ENCODE measurements around the gene PTGER1.

PTGER1 gene

DNA sequence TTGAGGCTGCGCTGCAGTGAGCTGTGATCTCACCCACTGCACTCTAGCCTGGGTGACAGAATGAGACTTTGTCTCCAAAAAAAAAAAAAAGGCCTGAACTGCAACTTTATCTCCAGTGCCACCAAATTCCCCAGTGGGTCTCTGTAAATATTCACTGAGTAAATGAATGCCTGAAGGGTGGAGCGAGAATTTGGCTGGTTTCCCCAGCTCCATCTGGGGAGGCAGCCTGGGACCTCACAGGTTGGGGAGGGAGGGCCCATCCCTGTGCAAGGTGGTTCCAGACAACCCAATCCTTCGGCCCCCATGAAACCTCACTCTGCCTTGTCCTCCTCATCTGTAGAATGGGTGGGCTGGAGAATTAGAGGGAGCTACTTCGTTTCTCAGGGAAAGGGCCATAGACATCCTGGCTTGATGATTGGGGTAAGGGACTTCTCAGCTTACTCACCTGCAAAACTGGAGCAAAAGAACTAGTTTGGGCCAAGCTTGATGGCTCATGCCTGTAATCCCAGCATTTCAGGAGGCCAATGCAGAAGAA lies 46.2 kb downstream of the PTGER1 start:
- Histone ChIP-seq H3K27ac (ENCODE audit: low read length) (no peak overlapping the region), H3K79me2 (ENCODE audit: low read length) (peaks cover 13% of the 10 kb centered on the region), H3K27me3 (ENCODE audit: low read depth, low read length) (peaks cover 4% of the 10 kb centered on the region; the same call in 1 of the 2 replicates), H3K4me2 (ENCODE audit: low read length) (no peak overlapping the region), H4K20me1 (ENCODE audit: insufficient read depth, low read length) (no peaks in the 10 kb centered on the region), H2AFZ (ENCODE audit: low read depth, low read length) (no peak overlapping the region), H3K9ac (ENCODE audit: low read length) (no peak overlapping the region), H3K4me3 (ENCODE audit: low read length) (no peak overlapping the region), H3K36me3 (replicated peaks; ENCODE audit: low read depth, low read length) (no peaks in the 10 kb centered on the region), H3K9me3 (ENCODE audit: insufficient read depth, low read length) (no peaks in the 10 kb centered on the region), H3K4me1 (ENCODE audit: low read length) (peaks cover 8% of the 10 kb centered on the region)
- TF ChIP-seq, protein P1, sequence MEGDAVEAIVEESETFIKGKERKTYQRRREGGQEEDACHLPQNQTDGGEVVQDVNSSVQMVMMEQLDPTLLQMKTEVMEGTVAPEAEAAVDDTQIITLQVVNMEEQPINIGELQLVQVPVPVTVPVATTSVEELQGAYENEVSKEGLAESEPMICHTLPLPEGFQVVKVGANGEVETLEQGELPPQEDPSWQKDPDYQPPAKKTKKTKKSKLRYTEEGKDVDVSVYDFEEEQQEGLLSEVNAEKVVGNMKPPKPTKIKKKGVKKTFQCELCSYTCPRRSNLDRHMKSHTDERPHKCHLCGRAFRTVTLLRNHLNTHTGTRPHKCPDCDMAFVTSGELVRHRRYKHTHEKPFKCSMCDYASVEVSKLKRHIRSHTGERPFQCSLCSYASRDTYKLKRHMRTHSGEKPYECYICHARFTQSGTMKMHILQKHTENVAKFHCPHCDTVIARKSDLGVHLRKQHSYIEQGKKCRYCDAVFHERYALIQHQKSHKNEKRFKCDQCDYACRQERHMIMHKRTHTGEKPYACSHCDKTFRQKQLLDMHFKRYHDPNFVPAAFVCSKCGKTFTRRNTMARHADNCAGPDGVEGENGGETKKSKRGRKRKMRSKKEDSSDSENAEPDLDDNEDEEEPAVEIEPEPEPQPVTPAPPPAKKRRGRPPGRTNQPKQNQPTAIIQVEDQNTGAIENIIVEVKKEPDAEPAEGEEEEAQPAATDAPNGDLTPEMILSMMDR (IDR thresholded peaks at IDR 0.05; ENCODE audit: low read depth, low read length), result no peak
- no peak for TF ChIP-seq EZH2phosphoT487 (IDR thresholded peaks at IDR 0.05; ENCODE audit: low read depth)

DNA sequence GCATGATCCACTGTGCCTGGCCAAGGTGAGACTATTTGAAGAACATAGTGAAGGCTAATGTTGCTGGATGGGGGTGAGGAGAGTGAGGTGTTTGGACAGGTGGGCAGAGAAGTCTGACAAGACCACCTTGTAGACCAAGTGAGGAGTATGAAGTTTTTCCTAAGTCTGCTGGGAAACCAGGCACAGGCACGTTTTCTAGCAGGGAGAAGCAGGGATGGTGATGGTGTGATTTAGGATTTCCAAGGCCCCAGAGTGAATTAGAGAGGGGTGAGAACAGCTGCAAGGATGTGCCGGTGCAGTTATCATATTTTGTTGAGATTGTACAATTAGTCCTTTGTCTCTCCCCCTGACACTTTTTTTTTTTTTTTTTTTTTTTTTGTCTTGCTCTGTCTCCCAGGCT lies 47.7 kb downstream of the PTGER1 start:
- Histone ChIP-seq H3K9me3 (ENCODE audit: insufficient read depth, low read length) (no peaks in the 10 kb centered on the region), H2AFZ (ENCODE audit: low read depth, low read length) (no peak overlapping the region), H3K27me3 (ENCODE audit: low read depth, low read length) (peaks cover 4% of the 10 kb centered on the region; the same call in 1 of the 2 replicates), H3K4me1 (ENCODE audit: low read length) (peaks cover 13% of the 10 kb centered on the region), H3K27ac (ENCODE audit: low read length) (no peak overlapping the region), H3K79me2 (ENCODE audit: low read length) (no peaks in the 10 kb centered on the region), H3K36me3 (replicated peaks; ENCODE audit: low read depth, low read length) (no peaks in the 10 kb centered on the region), H4K20me1 (ENCODE audit: insufficient read depth, low read length) (no peaks in the 10 kb centered on the region), H3K4me2 (ENCODE audit: low read length) (no peak overlapping the region), H3K4me3 (ENCODE audit: low read length) (no peak overlapping the region), H3K9ac (ENCODE audit: low read length) (no peak overlapping the region)
- TF ChIP-seq EZH2phosphoT487 (IDR thresholded peaks at IDR 0.05; ENCODE audit: low read depth), result no peak
- TF ChIP-seq, protein P1 (IDR thresholded peaks at IDR 0.05; ENCODE audit: low read depth, low read length), result no peak

DNA sequence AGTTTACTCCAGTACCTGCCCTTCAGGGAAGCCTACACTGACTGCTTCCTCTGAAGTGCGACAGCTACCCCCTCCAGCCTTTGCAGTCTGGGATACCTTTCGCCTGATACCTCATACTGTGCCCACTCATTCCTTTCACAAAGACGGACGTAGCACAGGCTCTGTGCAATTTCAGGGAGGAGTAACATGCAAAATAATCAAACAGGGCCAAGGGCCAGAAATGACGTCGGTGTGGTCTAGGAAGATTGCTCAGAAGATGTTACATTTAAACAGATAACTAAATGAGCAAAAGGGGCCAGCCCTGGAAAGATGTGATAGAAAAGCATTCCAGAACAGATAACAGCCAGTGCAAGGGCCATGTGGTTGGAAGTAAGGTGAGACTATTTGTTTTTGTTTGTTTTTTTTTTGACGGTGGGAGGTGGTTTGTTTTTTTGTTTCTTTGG lies 49.4 kb downstream of the PTGER1 start:
- Histone ChIP-seq H3K79me2 (ENCODE audit: low read length) (no peaks in the 10 kb centered on the region), H4K20me1 (ENCODE audit: insufficient read depth, low read length) (no peaks in the 10 kb centered on the region), H3K9me3 (ENCODE audit: insufficient read depth, low read length) (no peaks in the 10 kb centered on the region), H3K36me3 (replicated peaks; ENCODE audit: low read depth, low read length) (no peaks in the 10 kb centered on the region), H3K27me3 (ENCODE audit: low read depth, low read length) (peaks cover 4% of the 10 kb centered on the region; the same call in 1 of the 2 replicates), H3K9ac (ENCODE audit: low read length) (no peak overlapping the region), H3K4me2 (ENCODE audit: low read length) (no peak overlapping the region), H3K4me3 (ENCODE audit: low read length) (no peak overlapping the region), H3K27ac (ENCODE audit: low read length) (no peak overlapping the region), H2AFZ (ENCODE audit: low read depth, low read length) (no peak overlapping the region), H3K4me1 (ENCODE audit: low read length) (peaks cover 8% of the 10 kb centered on the region; the same call in 1 of the 2 replicates)
- TF ChIP-seq, protein P1 (IDR thresholded peaks at IDR 0.05; ENCODE audit: low read depth, low read length), result no peak
- TF ChIP-seq EZH2phosphoT487 (IDR thresholded peaks at IDR 0.05; ENCODE audit: low read depth), result no peak

All from OCI-LY3 (cell line).